Left ventricle myocardium superior (tissue), 1 donor: ENCODE measurements around the gene HOXD9. TPM values are rescaled to one million over a fixed set of nuclear protein-coding genes. Genes with fewer than 3 reads are reported as not detected.

Experiments
- ATAC-seq: fragments of 200-7000 bp; cut with Tn5 transposase; one replicate; pipeline ENCODE4 v1.9.1; 2020; ENCODE audit warnings: mild to moderate bottlenecking, moderate library complexity
- DNase-seq: peaks from one replicate; pipeline ENCODE4 v3.0.0-alpha.2; 2020
- intact Hi-C: fragments of 100-400 bp; cut with micrococcal nuclease; formaldehyde crosslinking; loops from one replicate; pipeline ENCODE4 v1.11.0; 2022
- total RNA-seq: library from RNA; stranded (reverse); fragmentation: NEBNext Ultra II Directional; extraction: Animal tissue kit (Norgen Biotek cat#: 25700); gene quantifications from one replicate; pipeline ENCODE4 v1.2.1, GENCODE V29; 2021
- donor health status: DM: no; HTN: yes; CAD: no; lungs with severe emphysema.

The HOXD9 gene
- total RNA-seq, 1 donor from 2014 or later, result not detected

DNA sequence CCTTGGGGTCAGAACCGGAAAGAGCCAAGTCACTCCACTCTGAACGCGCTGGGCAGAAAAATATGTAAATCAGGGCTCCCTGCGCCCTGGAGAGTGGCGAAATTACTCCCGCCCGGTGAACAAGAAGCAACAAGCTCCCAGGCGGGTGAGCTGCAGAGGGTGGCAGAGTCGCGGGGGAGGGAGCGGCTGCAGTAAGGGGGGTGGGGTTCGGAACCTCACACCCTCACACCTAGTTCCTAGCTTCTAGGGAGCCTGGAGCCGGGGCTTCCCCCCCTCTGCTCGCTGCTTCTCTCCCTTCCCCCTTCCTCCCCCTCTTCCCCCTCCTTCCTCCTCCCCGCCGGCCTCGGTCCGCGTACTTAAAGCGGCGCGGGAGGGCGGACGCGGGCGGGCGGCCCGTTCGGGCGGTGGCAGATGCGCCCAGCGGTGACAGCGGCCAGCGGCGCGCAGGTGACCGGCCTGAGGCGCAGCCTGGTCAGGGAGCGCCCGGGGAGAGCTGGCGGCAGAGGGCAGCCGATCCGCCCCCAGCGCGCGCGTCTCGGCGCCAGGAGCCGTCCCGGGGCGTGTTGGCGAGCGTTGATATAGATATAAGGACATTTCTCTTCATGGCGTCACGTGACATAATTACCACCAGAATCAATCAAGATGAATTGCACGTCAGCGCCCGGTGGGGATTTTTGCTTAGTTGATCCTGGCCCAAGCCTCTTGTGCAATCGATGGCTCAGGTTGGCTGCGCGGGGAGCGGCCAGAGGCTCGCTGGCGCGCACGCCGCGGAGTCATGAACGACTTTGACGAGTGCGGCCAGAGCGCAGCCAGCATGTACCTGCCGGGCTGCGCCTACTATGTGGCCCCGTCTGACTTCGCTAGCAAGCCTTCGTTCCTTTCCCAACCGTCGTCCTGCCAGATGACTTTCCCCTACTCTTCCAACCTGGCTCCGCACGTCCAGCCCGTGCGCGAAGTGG lies 15.7 kb upstream of the HOXD9 start, which contains the start of gene HOXD11:
Gene HOXD11, plus strand, starts transcription at position 700 of the 959 bp plus-strand sequence. Its CDS starts 76 bp downstream, at position 776.
- ATAC-seq (no peak), DNase-seq (no peak)
- intact Hi-C loops, result no loop called here

GRCh38 chr2:176107731-176108181 lies 14.8 kb upstream of the HOXD9 start:
- DNase-seq (no peak), ATAC-seq (no peak)
- intact Hi-C loops, result no loop called here

GRCh38 chr2:176109192-176109901 lies 13.2 kb upstream of the HOXD9 start:
- ATAC-seq, result no peak
- DNase-seq, result no peak
- intact Hi-C loops, result no loop called here

DNA sequence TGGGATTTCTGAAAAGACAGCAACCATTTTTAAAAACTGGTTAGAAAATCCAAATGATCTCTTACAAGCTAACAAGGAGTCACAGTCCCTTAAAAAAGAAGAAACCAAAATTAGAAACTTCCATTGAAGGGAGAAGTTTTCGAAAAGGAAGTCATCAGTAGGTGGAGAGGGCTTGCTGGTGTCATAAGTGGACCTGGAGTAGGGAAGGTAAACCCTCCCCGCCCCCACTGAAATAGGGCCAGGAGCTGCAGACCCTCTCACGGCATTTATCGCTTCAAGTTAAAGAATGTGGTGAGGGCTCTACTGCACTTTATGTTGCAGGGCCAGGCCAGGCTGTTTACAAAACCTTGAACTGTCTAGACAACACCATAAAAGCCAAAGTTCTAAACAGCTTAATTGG lies 12.6 kb upstream of the HOXD9 start:
- DNase-seq (no peak), ATAC-seq (no peak)
- intact Hi-C loops, result no loop called here

GRCh38 chr2:176110415-176111308 lies 11.9 kb upstream of the HOXD9 start:
- DNase-seq (no peak), ATAC-seq (no peak)
- intact Hi-C loops, result no loop called here

DNA sequence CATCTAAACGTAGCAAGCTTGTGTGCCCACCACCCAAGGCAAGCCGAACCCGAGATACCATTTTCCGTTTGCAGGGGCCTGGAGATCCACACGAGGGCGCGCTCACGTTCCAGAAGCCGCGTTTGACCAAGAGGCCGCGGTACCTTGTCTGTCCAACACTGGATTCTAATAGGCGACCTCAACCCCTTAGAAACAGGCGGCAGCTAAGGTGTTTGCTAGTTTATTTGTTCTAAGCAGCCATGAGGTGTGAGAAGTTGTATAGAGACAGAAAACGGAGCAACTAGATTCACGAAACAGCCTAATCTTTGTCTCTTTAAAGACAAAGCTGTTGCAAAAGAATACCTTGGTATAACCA lies 11.2 kb upstream of the HOXD9 start:
- ATAC-seq, result no peak

DNA sequence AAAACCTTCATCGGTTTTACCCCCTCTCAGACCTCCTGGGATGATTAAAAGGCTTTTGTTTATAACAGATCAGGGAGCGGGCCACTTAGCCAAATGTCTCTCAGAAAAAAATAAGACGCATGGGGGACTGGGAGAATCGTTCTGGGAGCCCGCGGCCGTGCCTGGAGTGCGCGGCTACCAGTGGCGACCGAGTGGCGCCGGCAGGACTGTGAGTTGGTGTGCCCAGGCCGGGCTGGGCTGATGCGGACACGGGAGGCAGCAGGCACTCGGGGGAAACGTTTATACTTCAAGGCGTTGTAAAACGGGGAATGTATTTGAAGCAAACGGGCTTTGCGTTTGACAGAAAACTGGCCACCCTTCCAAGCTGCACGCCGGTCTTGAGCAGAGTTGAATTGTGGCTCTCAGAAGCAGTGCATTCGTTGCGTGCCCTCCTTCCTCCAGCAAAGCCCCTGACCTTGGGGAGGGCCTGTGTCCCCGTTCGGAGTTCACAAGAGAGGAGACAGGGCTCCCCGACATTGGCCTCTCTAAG lies 10.6 kb upstream of the HOXD9 start:
- intact Hi-C loops, result no loop called here
- ATAC-seq (no peak), DNase-seq (no peak)

More for the DNA sequence above, 11.2 kb upstream of the HOXD9 start:
- intact Hi-C loops, result no loop called here
- no peak for DNase-seq

DNA sequence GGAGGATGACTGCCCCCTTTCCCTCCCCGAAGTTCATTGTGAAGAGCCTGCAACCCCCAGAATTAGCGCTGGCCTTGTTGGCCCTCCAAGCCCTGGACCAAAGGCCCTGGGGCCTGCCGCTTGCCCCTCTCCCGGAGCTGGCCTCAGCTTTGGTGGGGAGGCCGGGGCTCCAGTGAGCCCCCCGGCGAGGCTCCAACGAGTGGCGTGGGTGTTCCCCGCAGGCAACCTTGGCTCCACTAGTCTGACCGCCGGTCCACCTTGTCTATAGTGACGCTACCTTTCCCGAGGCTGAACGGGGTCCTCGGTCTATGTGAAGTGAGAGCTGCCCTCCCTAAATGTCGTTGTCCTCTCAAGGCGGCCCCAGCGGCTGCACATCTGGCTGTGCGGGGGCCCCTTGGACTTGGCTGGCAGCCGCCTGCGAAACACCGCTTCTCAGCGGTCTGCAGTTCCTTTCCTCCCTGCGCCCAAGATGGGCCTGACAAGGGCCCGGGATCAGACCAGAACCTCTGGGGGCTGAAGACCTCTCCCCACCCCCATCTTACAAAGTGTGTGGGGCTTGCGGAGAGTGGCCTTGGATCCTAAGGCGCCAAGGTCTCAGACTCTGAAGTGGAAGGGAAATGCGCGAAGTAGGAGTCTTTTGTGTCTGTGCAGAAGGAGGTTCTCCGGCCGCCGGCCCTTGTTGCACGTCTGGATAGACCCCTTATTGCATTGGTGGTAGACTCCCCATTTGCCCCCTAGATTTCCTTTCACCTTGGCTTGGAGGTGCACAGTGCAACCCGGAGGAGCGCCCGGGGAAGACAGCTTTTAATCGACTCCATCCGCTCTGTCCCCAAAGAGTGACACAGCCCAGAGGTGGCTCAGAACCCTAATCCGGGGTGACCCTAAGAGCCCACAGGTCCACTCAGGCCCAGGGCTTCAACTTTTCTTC lies 9.9 kb upstream of the HOXD9 start:
- ATAC-seq, result no peak

GRCh38 chr2:176114120-176114929 lies 8.2 kb upstream of the HOXD9 start:
- intact Hi-C loops, result no loop called here
- DNase-seq, result no peak

More for the DNA sequence above, 9.9 kb upstream of the HOXD9 start:
- DNase-seq, result no peak
- intact Hi-C loops, result no loop called here

DNA sequence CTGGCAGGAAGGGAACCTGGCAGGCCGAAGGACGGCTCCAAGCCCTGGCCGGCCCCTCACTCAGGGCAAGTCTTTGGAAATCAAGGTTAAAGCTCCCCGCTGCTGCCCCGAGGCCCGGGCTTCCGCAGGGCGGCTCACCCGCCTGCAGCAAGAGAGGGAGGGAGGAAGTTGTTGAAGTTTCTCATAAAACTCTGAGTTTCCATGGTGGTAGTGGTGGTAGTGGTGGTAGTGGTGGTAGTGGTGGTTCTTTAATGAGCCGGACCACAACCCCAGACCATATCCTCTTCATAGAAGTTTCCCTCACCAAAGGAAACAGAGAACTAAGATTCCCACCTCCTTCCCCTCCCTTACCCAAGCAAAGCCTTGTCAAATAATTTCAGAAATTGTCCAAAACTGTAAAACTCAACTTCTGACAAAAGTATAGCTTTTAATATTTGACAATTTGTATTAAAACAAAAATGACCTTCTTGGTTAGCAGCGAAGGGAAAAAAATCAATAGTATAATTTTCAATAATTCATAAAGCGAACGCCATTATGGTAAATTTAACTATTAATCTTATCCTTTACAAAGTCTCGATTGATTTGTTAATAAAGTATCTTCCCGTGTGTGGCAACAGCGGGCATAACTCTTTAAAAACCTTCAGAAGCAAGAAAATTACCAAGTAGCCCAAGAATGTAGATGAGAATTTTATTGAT lies 7.4 kb upstream of the HOXD9 start:
- intact Hi-C loops, result no loop called here
- ATAC-seq, result no peak

More at GRCh38 chr2:176114120-176114929, 8.2 kb upstream of the HOXD9 start:
- no peak for ATAC-seq

DNA sequence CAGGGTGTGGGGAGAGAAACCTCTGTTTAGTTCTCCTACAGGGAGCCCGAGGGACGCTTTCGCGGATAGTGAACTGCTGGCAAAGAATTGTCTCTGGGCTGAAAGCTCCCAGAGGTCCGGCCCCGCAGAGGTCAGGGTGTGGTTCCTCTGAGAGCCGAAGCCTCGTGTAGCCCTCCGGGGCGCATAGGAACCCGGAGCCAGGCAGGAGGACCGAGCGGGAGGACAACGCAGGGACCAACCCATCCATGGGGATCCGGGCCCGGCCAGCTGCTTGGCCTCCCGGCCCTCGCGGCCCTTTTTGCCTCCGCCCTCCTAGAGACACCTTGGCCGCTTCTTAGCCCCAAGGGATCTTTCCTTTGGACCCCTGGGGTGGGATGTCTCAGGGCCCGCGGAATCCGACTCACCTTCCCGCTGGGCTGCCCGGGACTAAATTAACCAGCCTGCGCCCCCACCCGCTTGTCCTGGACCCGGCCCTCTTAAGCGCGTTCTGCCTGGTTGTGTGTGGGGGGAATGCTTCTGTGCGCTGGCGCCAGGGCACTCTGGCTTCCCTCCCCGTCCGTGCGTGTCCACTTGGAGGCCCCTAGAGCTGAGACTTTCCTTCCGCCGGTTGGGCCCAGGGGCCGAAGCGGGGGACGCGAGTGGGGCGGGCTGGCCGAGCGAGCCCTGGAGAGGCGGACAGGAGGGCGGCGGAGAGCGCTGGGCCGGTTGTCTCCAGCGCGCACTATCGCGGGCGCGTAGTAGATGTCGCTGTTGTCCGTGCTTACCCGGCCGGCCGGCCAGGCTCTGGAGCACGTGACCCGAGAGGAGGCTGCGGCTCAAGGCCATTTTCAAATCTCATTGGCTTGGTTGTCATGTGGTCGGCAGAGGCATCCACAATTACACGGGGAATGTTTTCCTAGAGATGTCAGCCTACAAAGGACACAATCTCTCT lies 6.4 kb upstream of the HOXD9 start, which contains the start of gene HOXD10:
Gene HOXD10, plus strand, starts transcription at position 896 of the 931 bp plus-strand sequence. CDS start 56 bp downstream, outside the sequence.
- no peak for DNase-seq
- no peak for ATAC-seq
- intact Hi-C loops, result no loop called here

More for the DNA sequence above, 7.4 kb upstream of the HOXD9 start:
- DNase-seq, result no peak

GRCh38 chr2:176117162-176117822 lies 5.2 kb upstream of the HOXD9 start:
- no peak for ATAC-seq
- DNase-seq, result no peak
- intact Hi-C loops, result no loop called here

- intact Hi-C loops, result no loop called here
- ATAC-seq, result no peak
Observed at GRCh38 chr2:176117823-176118371, 4.6 kb upstream of the HOXD9 start.

DNA sequence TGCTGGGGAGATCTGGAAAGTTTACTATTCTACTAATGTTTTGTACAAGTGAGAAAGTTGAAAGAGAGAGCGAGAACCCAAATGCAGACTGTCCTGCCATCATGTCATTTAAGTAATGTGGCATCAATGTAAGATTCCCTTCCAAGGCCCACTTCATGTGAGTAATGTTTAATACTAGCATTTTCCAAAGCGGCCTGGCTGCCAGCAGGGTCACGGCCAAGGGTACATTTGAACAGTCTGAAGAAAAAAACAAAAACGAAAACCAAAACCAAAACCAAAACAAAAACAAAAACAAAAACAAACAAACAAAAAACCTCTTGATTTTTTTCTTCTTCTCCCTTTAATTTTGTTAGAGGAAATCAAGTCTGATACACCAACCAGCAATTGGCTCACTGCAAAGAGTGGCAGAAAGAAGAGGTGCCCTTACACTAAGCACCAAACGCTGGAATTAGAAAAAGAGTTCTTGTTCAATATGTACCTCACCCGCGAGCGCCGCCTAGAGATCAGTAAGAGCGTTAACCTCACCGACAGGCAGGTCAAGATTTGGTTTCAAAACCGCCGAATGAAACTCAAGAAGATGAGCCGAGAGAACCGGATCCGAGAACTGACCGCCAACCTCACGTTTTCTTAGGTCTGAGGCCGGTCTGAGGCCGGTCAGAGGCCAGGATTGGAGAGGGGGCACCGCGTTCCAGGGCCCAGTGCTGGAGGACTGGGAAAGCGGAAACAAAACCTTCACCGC lies 3.7 kb upstream of the HOXD9 start:
- intact Hi-C loops, result no loop called here
- DNase-seq (no peak), ATAC-seq (no peak)

More at GRCh38 chr2:176117823-176118371, 4.6 kb upstream of the HOXD9 start:
- DNase-seq, result no peak
